GM21619 (cell line): Measurements from ENCODE around the gene DEPDC5.

Experiments used
- ATAC-seq: cut with Tn5 transposase; IDR thresholded peaks from one replicate; pipeline ENCODE4 v1.9.1; 2021; ENCODE audit not compliant: unreplicated experiment

The DEPDC5 gene

DNA sequence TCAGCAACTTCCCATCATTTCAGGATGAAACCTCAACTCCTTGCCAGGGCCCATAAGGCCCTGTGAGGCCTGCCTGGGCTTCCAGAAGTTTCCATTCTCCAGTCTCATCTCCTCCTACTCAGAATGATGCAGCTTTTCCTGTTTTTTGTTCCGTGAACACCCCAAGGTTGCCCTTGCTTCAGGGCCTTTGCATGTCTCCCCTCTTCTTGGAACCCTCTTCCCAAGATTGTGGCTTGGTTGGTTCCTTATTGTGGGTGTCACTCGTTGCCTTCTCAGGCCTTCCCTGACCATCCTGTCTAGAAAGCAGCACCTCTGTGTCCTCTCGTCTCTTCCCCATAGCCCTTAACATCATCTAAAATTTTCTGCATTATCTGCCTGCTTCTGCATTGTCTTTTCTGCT, 167.3 kb downstream of the DEPDC5 start:
- no peak for ATAC-seq

DNA sequence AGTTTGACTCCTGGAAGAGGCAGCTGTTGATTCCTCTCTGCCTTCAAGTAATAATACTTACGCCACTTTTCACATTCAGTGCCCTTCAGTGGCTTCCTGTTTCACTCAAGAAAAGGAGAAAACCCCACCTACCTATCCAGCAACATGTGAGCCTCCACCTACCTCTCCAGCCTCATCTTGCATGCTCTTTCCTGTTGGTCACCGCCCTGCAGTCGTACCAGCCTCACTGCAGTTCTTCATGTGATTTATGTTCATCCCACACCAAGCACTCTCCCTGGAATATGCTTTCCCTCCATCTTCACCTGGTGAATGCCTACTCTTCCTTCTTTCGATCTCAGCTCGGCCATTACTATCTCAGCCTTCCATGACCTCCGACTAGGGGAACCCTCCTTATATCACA, 168.7 kb downstream of the DEPDC5 start:
- ATAC-seq = no peak

DNA sequence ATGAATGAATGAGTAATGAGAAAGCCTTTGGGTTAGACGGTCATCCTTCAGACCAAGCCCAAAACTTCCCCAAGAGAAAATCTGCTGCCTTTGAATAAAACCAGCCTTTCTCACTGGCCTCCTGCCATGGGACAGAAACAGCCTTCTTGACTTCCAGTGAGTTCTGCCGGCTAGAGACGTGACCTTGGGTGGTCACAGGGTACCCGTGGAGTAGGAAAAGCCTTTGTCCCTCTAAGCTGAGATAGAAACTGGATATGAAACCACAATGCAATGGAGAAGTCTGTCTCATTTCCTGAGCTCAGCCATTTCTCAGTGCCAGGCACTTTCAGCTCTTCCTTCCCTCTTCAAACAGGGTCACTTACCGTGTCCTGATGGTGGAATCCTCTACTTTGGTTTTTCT, 169.3 kb downstream of the DEPDC5 start:
- no peak for ATAC-seq

DNA sequence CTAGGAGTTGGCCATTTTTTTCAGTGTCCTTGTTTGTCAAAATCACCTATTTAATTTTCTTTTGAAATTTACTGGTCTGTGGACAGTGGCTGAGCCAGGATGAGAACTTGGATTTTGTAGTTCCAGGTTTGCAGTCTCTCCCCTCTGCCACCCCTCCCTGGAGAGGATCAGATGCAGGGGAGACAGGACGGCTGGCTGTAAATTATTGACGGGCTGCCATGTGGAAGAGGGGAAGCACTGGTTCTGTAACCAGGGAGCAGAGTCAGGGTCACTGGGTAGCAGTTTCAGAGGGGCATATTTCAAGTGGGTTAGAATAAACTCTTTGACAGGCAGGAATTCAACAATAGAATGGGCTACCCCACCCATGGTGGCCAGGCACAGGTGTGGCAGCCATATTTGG, 169.9 kb downstream of the DEPDC5 start:
- no peak for ATAC-seq

GRCh38 chr22:31925056-31925455, 171.2 kb downstream of the DEPDC5 start:
- no peak for ATAC-seq

DNA sequence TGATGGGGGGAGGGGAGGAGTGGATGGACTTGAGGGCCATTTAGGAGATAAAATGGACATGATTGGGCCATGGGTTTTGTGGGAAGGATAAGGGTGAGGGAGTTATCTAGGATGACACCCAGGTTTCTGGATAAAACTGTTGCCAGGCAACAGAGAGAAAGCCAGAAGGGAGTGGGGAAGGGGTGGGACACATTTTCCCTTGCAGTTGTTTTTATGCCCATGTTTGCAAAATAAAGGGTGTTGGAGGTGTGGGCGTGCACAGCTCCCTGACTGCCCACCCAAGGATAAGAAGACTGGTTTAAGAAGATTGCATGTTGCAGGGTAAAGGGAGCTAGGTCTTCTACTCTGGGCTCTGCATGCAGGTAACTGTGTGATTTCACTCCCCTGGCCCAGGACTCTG, 172.2 kb downstream of the DEPDC5 start:
- ATAC-seq = no peak

- no peak for ATAC-seq
Observed at GRCh38 chr22:31926969-31927368, 173.2 kb downstream of the DEPDC5 start.

DNA sequence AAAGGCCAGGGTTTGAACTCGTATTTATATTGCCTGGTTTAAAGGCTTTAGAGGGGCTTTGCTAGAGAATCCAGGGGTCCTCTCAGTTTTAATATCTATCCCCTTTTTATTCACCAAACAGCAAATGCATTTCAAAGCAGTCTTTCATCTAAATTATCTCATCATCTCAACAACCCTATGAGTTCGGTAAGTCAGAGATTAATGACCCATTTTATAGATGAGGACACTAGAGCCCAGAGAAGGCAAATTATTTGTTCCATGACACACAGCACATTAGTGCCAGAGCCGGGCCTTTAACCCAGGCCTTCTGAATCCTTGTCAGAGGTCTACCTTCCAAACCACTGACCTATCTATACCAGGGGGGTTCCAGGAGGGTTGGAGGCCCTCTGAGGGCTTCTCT, 173.7 kb downstream of the DEPDC5 start:
- no peak for ATAC-seq

DNA sequence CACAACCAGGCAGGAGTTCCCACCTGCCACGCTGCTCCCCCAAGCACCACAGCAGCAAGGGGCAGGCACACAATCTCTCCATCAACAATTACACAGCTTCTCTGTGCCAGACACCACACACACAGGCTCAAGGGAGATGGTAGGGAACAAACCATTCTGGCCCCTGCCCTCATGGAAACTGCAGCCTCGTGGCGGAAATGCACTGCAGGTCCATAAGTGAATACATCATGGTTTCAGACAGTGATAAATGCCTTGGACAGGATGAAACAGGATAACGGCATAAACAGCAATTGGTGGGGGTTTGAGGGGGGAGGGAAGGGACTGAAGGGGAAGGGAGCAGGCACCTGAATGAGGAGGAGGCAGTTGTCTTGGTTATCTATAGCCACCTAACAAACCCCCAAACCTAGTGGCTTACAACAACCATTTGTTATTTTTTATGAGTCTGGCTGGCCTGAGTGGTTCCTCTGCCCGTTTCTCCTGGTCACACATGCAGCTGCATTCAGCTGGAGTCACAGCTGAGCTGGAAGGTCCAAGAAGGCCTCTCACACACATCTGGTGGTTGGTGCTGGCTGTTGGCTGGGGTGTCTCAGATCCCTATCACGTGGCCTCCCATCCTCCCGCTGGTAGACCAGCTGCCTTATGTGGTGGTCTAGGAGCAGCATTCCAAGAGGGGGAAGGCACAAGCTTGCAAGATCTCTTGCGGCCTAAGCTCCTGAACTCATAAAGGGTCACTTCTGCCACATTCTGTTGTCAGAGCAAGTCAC, 175.5 kb downstream of the DEPDC5 start:
- no peak for ATAC-seq

DNA sequence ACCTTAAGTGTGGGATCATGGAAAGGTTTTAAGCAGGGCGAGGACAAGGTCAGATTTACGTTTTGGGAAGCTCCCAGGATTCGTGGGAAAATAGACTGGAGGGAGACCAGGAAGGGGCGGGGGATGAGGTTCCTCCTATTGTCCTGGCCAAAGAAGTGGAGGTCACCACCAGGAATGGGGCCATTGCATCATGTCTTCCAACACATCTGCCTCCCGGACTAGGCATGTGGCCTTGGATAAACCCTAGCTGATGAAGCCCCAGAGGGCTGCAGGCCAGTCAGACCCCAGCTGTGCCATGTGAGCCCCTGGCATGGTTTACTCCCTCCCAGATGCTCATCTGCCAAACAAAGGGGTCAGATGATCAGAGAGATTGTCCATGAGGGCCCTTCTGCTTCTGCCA, 179.0 kb downstream of the DEPDC5 start:
- ATAC-seq = no peak

- no peak for ATAC-seq
Observed at GRCh38 chr22:31933406-31933805, 179.6 kb downstream of the DEPDC5 start.

- no peak for ATAC-seq
Observed at GRCh38 chr22:31933816-31934482, 180.1 kb downstream of the DEPDC5 start.

DNA sequence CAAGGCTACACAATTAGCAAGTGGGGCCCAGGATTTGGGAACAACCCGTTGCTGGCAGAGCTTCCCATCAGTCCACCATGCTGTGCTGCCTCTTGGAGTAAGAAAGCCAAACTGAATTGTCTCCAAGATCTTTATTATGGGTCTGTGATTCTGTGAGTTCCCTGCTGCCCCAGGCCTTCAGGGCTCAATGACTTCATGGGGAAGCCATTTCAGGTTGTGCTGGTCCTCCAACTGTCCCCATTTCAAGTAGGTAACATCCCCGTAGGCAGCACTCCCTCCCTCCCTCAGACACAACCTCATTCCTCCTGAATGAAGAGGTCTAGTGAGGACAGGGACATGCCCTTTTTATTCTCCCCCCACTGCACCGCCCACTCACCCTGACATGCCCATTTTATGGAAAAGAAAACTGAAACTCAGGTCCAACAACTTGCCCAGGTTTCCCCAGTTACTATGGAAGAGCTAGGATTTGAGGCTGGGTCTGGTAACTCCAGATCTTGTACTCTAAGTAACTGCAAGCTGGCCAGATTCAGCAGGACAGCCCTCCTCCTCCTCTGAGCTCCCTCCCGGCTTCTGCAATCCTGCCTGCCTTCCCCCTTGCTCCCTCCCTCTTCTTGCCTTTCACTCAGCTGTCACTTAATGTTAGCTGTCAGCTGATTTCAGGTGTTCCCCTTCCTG, 182.3 kb downstream of the DEPDC5 start:
- no peak for ATAC-seq

- no peak for ATAC-seq
Observed at GRCh38 chr22:31937341-31937740, 183.5 kb downstream of the DEPDC5 start.

DNA sequence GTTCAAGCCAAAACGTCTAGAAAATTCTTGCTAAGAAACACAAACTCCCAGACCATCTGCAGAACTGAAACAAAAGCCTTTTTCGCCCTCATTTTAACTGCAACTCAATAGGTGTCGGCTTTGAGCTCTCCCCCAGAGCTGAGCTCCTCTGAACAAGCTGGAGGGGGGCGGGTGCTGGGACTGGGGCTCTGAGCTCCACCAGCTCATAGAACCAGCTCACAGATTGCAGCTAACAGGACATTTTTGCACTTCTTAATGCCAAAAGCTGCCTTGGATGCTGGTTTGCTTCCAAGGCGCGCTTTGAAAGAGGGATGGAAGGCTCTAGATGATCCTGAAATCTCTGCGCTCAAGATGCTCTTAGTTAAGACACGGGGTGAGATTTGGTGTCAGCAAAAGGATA, 184.5 kb downstream of the DEPDC5 start:
- ATAC-seq = no peak

DNA sequence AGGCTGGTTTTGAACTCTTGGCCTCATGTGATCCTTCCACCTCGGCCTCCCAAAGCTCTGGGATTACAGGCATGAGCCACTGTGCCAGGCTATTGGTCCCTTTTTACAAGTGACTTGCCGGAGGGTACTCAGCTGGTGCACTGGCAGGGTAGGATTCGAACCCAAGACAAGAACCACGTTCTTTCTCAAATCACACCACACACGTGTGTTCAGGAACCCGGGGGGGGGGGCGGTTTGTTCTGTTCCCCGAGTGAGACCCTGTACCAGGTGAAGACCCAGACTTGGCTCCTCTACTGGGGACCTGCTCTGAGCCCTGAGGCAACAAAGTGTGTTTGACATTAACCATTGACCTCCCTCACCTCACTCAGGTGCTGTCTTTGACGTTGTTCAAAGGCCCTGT, 186.7 kb downstream of the DEPDC5 start:
- ATAC-seq = no peak

DNA sequence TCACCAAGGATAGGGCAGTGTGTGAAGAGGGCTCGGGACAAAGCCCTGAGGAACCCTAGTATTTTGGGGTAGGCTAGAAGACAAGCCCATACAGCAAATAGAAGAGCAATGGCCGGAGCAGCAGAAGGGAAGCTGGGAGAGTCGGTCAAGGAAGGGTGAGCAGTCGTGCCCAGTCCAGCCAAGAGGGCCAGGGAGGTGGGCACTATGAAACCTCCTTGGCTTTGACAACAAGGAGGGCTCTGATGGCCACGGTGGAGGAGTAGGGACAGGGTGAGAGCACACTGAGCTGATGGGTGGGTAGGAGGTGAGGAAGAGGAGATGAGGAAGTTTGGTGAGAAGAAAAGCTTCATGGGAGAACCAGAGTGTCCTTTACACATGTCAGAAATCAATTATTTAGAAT, 188.3 kb downstream of the DEPDC5 start:
- ATAC-seq = no peak

DNA sequence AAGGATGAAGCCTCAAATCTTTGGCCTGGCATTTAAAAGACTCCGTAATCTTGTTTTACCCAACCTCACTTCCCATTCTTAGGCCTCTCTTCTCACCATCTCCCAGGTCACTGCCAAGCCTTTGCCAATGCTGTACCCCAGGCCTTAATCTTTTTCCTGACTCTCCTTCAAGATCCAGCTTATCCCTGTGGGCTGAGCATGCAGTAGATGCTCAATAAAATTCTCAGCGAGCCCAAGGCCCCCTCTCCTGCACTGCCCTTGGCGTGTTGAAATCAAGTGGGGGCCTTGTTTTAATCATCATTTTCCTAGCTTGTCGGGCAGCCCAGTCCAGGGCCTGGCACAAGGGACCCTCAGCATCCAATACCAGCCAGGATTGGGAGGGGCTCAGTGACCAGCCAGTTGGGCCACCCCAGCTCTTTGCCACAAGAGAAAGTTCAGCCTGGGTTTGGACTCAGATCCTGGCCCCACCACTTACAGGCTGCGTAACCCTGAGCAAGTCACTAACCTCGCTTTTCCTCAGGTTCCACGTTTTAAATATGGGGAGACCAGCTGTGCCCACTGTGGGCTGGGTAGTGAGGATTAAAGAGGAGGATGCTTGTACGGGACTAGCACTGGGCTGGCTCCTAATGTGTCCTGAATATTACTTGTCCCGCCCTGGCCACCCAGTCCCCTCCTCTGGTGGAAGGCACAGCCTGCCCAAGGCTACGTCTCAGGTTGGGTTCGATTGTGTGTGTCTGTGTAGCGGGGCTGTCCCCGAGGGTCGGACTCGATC, 189.6 kb downstream of the DEPDC5 start:
- ATAC-seq = no peak

DNA sequence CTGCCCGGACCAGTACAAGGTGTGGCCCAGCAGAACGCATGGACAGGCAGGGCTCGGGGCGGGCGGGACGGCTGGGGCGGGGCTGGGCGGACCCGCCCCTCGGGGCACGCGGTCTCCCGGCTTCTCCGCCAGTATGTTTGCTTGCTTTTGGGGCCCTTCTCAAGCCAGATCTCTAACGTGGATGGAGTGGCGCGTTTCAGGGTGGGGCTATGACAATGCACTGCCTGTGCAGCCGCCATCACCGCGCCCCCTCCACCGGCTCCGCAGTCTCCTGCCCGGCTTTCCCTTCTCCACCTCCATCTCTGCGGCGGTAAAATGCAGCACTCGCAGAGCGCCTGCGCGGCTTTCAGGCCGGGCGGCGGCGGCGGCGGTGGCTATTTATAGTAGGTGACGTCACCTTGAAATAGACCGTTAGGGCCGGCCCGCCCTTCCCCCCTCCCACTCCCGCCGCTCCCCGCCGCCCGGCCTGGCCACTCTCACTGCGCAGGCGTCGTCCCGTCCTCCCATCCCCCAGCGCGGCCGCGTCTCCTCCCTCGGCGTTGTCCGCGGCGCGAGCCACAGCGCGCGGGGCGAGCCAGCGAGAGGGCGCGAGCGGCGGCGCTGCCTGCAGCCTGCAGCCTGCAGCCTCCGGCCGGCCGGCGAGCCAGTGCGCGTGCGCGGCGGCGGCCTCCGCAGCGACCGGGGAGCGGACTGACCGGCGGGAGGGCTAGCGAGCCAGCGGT, 190.3 kb downstream of the DEPDC5 start, which contains the start of gene YWHAH:
YWHAH (plus strand) TSS at position 558 of the 722 bp plus-strand sequence. CDS start 199 bp downstream, outside the sequence.
- peak; percentile 57 for ATAC-seq

DNA sequence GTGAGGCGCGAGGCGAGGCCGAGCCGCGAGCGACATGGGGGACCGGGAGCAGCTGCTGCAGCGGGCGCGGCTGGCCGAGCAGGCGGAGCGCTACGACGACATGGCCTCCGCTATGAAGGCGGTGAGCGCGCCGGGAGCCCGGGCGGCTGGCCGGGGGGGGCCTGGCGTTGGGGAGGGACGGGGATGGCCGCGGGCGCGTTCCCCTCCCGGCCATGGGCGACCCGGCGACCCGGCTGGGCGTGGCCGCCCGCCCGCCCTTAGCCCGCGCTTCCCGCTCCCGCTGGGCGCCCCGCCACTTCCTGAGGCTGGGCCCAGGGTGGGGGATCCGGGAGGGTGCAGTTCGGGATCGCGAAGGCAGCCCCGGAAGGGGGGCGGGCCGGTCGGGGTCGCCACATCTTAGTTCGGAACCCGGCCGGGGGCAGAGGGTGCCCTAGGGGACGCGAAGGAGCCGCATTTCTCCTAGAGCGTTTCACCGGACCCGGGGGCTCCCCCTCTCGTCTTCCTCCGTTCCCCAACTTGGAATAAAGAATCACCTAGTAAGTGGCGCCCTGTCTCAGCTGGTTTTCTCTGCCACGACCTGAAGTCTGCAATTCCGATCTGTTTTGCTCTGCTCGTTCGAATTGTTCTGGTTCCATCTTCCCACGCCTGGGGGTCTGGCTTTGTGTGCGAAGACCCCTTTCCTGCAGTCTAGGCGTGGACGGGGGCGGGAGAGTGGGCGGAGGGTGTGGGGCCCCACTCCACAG, 191.1 kb downstream of the DEPDC5 start:
- peak; percentile 20 for ATAC-seq
